NT2/D1 (cell line): ENCODE measurements around the gene VPS50.

ENCODE experiments used
- YY1 ChIP-seq: IDR thresholded peaks from 2 replicates; pipeline ENCODE4 v1.6.1; 2011; ENCODE audit not compliant: insufficient read length, insufficient read depth
- ZNF274 ChIP-seq: IDR thresholded peaks from 2 replicates; pipeline ENCODE4 v1.6.1; 2011; ENCODE audit warnings: mild to moderate bottlenecking, low read depth, low read length

DNA sequence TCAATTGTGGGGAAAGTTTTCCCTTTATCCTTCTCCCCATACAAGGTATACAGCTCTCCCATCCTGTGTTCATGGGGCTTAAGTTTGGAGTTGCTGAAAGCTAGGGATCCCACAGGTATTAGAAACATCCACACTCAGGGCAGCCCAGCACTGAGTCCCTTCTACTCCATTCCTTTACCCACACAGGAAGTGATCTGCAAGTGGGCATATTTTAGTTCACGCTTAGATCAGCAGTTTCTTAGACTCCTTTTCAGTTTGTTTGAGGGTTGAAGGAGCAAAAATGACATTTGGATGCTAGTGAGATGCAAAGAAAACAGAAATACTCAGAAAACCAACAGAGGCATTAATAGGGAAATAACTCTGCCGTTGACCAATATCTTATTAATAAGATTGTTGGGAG is 134.7 kb downstream of the VPS50 start:
- no peak for TF ChIP-seq ZNF274
- TF ChIP-seq YY1 = no peak
